HG03045 (cell line): ENCODE measurements around the gene ANXA5.

Experiments used
- ATAC-seq: cut with Tn5 transposase; IDR thresholded peaks from one replicate; pipeline ENCODE4 v1.9.1; 2021; ENCODE audit warnings: mild to moderate bottlenecking, moderate library complexity; ENCODE audit not compliant: unreplicated experiment

The ANXA5 gene

DNA sequence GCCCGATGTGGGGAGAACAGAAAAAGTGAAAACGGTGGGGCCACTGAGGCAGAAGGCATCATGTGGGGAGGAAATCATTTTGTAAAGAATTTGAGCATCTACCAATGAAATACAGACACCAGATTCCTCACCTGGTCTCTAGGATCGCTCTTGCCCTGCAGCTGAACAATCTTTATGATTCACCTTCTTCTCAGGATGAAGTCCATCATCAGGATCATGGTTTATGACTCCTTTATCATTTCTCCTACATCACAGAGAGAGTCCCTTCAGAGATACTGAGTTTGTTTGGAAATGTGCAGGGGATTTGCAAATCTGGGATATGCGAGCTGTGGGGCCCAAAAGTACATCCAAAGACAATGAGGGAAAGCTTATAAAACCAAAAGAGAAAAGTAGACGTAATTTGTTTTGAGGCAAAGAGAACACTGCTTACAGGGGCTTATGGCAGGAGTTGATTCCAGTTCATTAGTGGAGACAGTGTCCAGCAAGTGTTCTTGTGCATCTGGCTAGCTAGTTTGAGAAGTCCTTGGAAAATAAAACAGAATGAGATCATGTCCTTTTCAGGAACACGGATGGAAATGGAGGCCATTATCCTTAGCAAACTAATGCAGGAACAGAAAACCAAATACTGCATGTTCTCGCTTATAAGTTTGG is 15.3 kb upstream of the ANXA5 start:
- peak; percentile 1 for ATAC-seq

GRCh38 chr4:121711263-121712000 is 14.7 kb upstream of the ANXA5 start:
- peak; percentile 98 for ATAC-seq

DNA sequence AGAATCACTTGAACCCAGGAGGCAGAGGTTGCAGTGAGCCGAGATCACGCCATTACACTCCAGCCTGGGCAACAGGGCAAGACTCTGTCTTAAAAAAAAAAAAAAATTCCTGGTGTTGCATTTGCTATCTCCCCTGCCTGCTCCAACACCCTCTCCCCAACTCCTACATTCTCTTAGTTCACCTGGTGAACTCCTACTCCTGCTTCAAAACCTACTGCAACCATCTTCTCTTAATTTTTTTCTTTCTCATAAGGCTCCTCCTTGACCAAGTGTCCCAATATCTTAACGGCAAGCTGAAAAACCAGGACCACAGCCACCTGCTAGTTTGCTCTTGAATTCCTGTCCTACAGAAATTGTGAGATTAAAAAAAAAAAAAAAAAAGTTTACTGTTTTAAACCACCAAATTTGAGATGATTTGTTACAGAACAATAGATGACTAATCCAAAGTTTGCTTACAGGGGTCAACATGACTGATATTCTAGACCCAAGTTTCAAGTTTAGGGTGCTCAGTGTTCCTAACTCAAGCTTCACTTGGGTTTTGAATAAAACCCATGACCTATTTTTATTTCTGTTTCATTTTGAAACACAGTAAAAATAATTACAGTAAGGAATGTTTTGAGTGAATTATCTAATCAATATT is 13.1 kb upstream of the ANXA5 start:
- ATAC-seq, result no peak

DNA sequence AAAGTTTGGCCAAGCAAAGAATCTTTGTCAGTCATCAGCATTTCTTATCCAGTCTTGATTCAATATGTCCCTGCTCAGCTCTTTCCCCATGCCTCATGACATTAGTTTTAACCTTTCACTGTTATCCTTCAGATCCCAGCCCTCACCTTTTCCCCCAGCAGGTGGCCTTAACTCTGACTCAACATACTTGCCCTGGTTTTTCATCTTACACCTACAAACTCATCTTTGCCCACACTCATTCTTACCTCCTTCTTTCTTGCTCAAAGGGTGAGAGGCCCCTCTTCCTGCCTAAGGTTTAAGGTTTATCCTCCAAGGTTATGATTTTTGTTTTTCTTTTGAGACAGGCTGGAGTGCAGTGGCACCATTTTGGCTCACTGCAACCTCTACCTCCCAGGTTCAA is 10.6 kb upstream of the ANXA5 start:
- ATAC-seq, result no peak

GRCh38 chr4:121706595-121707021 is 9.8 kb upstream of the ANXA5 start:
- no peak for ATAC-seq

DNA sequence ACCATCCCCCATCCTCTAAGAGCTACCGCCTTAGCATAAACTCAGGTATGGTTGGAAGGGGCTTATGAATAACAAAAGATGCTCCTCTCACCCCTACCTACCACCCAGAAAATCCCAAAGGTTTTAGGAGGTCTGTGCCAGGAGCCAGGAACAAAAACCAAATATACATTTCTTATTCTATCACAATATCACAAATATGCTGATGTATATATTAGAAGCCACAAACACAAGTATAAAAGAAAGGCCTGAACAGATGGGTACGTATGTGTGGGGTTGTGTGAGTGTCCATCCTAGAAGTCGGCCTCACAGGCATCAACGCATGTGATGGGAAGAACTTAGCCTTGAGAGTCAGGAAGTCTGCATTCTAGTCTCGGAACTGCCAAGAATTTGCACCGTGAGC is 8.7 kb upstream of the ANXA5 start:
- no peak for ATAC-seq

GRCh38 chr4:121702136-121702535 is 5.4 kb upstream of the ANXA5 start:
- no peak for ATAC-seq

- no peak for ATAC-seq
Observed at GRCh38 chr4:121701263-121701662, 4.5 kb upstream of the ANXA5 start.

- no peak for ATAC-seq
Observed at GRCh38 chr4:121698236-121698671, 1.5 kb upstream of the ANXA5 start.

DNA sequence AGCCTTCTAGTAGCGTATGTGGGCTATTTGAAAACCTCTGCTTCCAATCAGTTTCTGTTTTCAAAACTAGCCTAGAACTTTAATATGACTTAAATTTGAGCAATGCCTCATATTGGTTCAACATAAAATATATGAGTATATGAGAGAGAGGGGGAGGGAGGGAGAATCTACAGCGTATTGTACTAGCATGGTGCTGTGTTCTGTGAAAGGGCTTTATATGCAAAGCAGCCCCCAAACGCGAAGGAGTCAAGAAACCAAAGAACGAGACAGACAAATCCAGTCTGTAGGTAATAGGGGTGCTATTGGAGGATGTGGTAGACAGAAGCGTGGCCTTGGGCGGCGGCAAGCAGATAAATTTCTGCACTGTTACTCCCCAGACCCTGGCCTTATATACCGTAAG is 784 bp upstream of the ANXA5 start:
- ATAC-seq, result peak; percentile 21

DNA sequence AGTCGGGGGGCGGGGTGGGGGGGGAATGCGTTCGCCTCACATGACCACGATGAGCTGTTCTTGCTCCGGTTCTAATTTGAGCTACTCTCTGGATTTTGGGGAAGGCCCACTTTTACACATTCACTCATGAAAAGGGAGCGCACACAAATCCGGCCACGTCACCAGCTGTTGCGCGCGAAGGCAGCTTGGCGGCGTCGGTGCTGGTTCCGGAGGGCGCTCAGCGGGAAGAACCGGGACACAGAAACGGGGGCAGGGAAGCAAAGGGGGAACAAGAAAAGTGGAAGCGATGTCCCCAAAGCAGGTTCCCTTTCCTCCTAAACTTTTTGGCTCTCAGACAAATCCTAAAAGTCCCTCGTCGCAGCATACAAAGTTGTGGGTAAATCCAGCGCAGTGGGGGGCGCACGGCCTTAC is 605 bp downstream of the ANXA5 start:
- peak; percentile 25 for ATAC-seq

DNA sequence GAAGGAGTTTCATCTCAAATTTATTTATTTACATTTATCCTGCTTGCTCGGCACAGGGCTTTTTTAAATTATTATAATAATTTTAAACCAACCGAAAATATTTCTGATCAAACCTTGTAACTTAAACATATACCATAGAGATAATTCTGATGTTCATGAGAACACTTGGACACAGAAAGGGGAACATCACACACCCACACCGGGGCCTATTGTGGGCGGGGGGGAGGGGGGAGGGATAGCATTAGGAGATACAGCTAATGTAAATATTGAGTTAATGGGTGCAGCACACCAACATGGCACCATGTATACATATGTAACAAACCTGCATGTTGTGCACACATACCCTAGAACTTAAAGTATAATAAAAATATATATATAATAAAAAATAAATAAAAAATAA is 2.9 kb downstream of the ANXA5 start:
- ATAC-seq, result no peak

DNA sequence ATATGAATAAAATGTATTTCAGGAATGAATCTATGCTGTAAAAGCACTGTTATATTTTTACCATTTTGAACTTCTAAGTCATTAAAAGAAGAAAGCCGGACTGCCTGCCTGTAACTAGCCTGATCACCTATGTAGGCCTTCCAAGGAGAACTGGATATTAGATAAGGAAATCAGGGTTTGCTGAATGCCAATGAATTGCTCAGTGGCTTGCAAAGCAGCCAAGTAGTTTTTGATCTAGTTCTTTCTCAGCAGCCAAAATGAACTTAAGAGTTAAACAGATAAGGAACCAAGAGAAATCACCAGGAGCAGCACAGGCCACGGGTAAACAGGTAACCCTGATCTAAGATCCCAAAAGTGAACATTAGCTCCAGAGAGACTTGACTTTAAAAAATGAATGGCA is 3.3 kb downstream of the ANXA5 start:
- ATAC-seq, result no peak

DNA sequence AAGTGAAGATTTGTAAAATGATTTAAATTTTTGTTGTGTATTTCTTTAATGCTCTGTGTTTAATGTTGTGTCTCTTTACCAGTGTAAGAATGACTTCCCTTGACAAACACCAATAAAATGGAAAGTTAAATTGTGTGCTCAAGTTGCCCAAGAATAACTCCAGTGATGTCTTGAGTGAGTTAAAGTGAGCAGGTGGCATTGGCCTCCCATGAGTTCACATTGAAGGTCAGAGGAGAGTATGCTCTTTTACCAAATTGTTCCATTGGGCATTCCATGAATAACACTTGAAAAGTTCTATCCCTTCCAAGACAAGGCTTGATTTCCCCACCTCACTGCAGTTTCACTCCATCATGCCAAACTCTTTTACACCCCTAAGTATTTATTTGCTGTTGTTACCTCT is 4.5 kb downstream of the ANXA5 start:
- ATAC-seq, result no peak

DNA sequence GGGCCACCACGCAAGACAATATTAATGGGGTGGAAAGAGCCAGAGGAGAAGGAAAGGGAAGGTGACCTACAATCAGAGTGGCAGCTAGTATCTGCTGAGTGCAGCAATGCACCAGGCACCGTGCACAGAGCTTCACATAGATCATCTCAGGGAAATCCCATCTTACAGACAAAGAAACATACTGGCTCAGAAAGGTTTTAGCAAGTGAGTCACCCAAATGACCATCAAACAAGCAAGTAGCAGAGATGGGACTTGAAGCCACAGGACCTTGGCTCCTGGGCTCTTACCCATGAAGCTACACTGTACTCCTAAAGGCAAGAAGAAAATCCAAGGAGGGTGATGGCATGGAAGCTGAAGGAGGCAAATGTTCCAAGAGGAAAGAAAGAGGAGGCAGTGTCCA is 6.8 kb downstream of the ANXA5 start:
- ATAC-seq, result no peak

GRCh38 chr4:121688701-121689100 is 8.1 kb downstream of the ANXA5 start:
- ATAC-seq, result no peak

DNA sequence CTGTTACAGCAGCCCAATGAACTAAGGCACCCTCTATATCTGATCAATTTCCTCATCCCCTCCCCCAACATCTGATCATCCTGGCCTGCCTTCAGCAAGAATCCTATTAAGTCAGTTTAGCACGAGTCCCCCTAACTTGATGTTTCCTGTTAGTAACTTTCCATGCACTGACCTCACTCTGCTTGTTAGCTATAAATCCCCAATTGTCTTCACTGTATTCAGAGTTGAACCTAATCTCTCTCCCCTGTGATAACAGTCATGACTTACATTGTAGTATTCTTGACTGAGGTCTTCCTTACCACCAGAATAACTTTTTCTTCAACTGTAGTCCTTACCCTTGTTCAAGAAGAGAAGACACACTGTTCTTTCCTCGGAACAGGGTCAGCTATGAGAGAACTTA is 8.5 kb downstream of the ANXA5 start:
- ATAC-seq, result no peak

GRCh38 chr4:121686255-121686654 is 10.5 kb downstream of the ANXA5 start:
- ATAC-seq, result no peak

DNA sequence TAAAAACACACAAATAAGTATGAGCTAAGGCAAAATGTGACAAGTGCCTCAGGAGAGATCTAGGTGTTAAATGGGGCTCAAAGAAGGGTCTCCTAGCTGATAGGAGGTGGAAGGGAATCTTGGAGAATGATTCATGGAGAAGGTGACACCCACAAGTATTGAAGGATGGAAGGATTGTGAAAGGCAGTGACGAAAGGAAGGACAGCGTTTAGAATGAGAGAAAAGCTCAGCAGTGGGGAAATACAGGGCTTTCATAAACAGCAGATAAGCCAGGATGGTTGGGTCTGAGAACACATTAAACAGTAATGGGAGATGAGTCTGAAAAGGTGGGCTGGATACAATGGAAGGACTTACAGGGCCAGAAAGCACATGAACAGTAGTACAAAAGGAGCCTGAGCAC is 11.5 kb downstream of the ANXA5 start:
- ATAC-seq, result no peak

DNA sequence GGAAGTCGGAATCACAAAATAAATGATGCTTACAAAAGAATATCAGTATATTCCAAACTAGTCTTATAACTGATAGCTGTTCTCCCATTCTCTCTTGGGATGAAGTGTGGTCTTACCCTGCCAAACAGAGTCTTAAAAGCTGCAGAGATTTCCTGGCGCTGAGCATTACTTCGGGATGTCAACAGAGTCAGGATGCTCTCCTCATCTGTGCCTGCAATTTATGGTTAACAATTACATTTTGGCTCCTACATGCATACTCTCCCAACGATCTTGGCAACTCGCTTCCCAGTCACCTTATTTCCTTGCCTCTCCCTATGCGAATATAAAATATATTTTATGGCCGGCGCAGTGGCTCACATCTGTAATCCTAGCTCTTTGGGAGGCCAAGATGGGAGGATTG is 12.2 kb downstream of the ANXA5 start:
- no peak for ATAC-seq

- ATAC-seq, result no peak
Observed at GRCh38 chr4:121684016-121684415, 12.8 kb downstream of the ANXA5 start.

GRCh38 chr4:121680571-121680970 is 16.2 kb downstream of the ANXA5 start:
- no peak for ATAC-seq
